HepG2 (cell line): ENCODE measurements around the gene TBC1D1. TPM values are rescaled to one million over a fixed set of nuclear protein-coding genes. Genes with fewer than 3 reads are reported as not detected.

Source experiments
- ATAC-seq: fragments of 200-7000 bp; cut with Tn5 transposase; 3 replicates; pipeline ENCODE4 v1.9.1; 2020; ENCODE audit warnings: mild to moderate bottlenecking, moderate library complexity
- BruUV-seq: library from RNA; stranded (reverse); fragments of 400-500 nt; replicated peaks from 2 replicates; lab custom pipeline; 2021; lab: Mats Ljungman, UMichigan
- CTCF ChIA-PET: fragments of 300-600 bp; formaldehyde crosslinking; extraction: SDS; loops from one replicate; lab custom pipeline; 2021; ENCODE audit warnings: low total read pairs, inconsistent platforms, low intra/inter-chr PET ratio; lab: Yijun Ruan, JAX
- POLR2A ChIA-PET: fragments of 350-600 bp; sonication (Branson Sonifier 250); formaldehyde crosslinking; loops from one replicate; lab custom pipeline; 2020; ENCODE audit warnings: antibody characterized with exemption, inconsistent platforms; lab: Yijun Ruan, JAX
- DNase-seq: peaks from one replicate; pipeline ENCODE4 v3.0.0-alpha.2; 2015; ENCODE audit warnings: low spot score
- FAIRE-seq: peaks from 3 replicates; lab custom pipeline; 2011; peaks lifted over from hg19 to GRCh38; lab: Jason Lieb, UNC
- H2AFZ ChIP-seq: one replicate; pipeline ENCODE4 v1.6.1; 2011; ENCODE audit warnings: low read length, inconsistent platforms
- H3K27ac ChIP-seq: fragments of 300-600 bp; 3 replicates; pipeline ENCODE4 v1.8.0; 2011; ENCODE audit warnings: mixed run types, mild to moderate bottlenecking, mixed read lengths, low read length, inconsistent platforms; ENCODE audit not compliant: insufficient read depth; ENCODE audit errors: extremely low read length
- H3K27me3 ChIP-seq, 2 experiments: fragments of 200-600 bp in 1 of 2; 2 replicates in 1 of 2; 3 replicates in 1 of 2; pipeline versions ENCODE4 v1.6.0 to v1.8.0; 2011; ENCODE audit warnings: low read length in 2 of 2, mild to moderate bottlenecking in 2 of 2, moderate library complexity in 2 of 2, inconsistent platforms in 1 of 2; ENCODE audit not compliant: insufficient read depth in 2 of 2, control insufficient read depth in 1 of 2
- H3K36me3 ChIP-seq, 2 experiments: fragments of 200-600 bp in 1 of 2; replicated peaks in 1 of 2; 2 replicates in 1 of 2; 3 replicates in 1 of 2; pipeline versions ENCODE4 v1.5.1 to v1.8.0; 2011; ENCODE audit warnings: low read length in 2 of 2, inconsistent platforms in 1 of 2; ENCODE audit not compliant: insufficient read depth in 2 of 2, control insufficient read depth in 1 of 2
- H3K4me1 ChIP-seq: 2 replicates; pipeline ENCODE4 v1.5.1; 2012; ENCODE audit warnings: low read length, inconsistent platforms; ENCODE audit not compliant: insufficient read depth
- H3K4me2 ChIP-seq: 2 replicates; pipeline ENCODE4 v1.6.0; 2011; ENCODE audit warnings: low read depth, low read length, inconsistent platforms
- H3K4me3 ChIP-seq, 3 experiments: fragments of 200-600 bp in 1 of 3; sonication (generic), shearing (Covaris generic) in 1 of 3; replicated peaks in 1 of 3; 2 replicates each; pipeline ENCODE4 v1.5.1; 2011 to 2016; ENCODE audit warnings: low read length in 3 of 3, inconsistent platforms in 2 of 3, low read depth in 2 of 3, mild to moderate bottlenecking in 2 of 3, control low read depth in 1 of 3, mixed read lengths in 1 of 3; ENCODE audit not compliant: insufficient read depth in 1 of 3
- H3K79me2 ChIP-seq: one replicate; pipeline ENCODE4 v1.6.1; 2011; ENCODE audit warnings: low read length, inconsistent platforms; ENCODE audit not compliant: insufficient read depth
- H3K9ac ChIP-seq: 2 replicates; pipeline ENCODE4 v1.6.0; 2011; ENCODE audit warnings: mild to moderate bottlenecking, low read depth, low read length, inconsistent platforms; ENCODE audit not compliant: insufficient read depth
- H3K9me3 ChIP-seq: 2 replicates; pipeline ENCODE4 v1.5.1; 2012; ENCODE audit warnings: mild to moderate bottlenecking, low read length
- H4K20me1 ChIP-seq: 2 replicates; pipeline ENCODE4 v1.6.0; 2011; ENCODE audit warnings: inconsistent platforms, mild to moderate bottlenecking, low read length, moderate library complexity; ENCODE audit not compliant: insufficient read depth
- SNAPC4 ChIP-seq: sonication (generic); formaldehyde crosslinking; IDR thresholded peaks from 2 replicates; pipeline ENCODE4 v1.4.0; 2020; ENCODE audit warnings: mild to moderate bottlenecking, missing genetic modification reagents
- ZNF354B ChIP-seq: sonication (generic); formaldehyde crosslinking; IDR thresholded peaks from 2 replicates; pipeline ENCODE4 v1.8.0; 2022; ENCODE audit warnings: mild to moderate bottlenecking, missing genetic modification reagents
- ZNF891 ChIP-seq: sonication (generic); formaldehyde crosslinking; IDR thresholded peaks from 2 replicates; pipeline ENCODE4 v1.5.0; 2020; ENCODE audit warnings: mild to moderate bottlenecking, missing genetic modification reagents
- ZZZ3 ChIP-seq: sonication (generic); formaldehyde crosslinking; IDR thresholded peaks from 2 replicates; pipeline ENCODE4 v1.4.0; 2020; ENCODE audit warnings: missing genetic modification reagents, mild to moderate bottlenecking, borderline replicate concordance
- WGBS: methylation state at CpG from one replicate; pipeline ENCODE4 v1.1.6; 2017; ENCODE audit warnings: low lambda C conversion rate; 5-methylcytosine and 5-hydroxymethylcytosine counted together
- in situ Hi-C: cut with HindIII; loops from 2 replicates; pipeline ENCODE4 v1.10.0; 2017; ENCODE audit warnings: low pct_unique_long_range_greater_than_20kb; ENCODE audit not compliant: extremely low pct_ligation_motif_present
- intact Hi-C: fragments of 100-400 bp; cut with micrococcal nuclease; formaldehyde crosslinking; loops from one replicate; pipeline ENCODE4 v1.10.0; 2022; ENCODE audit not compliant: unreplicated experiment
- polyA plus RNA-seq, 8 experiments: library from polyadenylated mRNA; depleted of rRNA in 3 of 8; stranded (reverse) in 7 of 8; unstranded in 1 of 8; fragments of >200 nt; fragmentation: Illumina TruSeq in 4 of 8; extraction: Trizol in 4 of 8; gene quantifications; 2 replicates each; pipeline versions ENCODE4 v1.2.1 to v1.2.3, GENCODE V29; 2011 to 2016; ENCODE audit warnings: low read depth in 4 of 8, missing spikeins in 1 of 8, mixed read lengths in 1 of 8; ENCODE audit not compliant: insufficient read depth in 1 of 8
- total RNA-seq, 5 experiments: library from RNA; depleted of rRNA; stranded (reverse); fragments of >200 nt; fragmentation: Illumina TruSeq; extraction: Trizol; gene quantifications; 2 replicates each; pipeline ENCODE4 v1.2.3, GENCODE V29; 2016; ENCODE audit warnings: low read depth in 1 of 5

Gene TBC1D1
- total and polyA plus RNA-seq, 2 of the 13 experiments (the other 11 are each of a cell fraction or from before 2014, with no cell fraction given), result 37.3 to 62.8 TPM

- H3K36me3 ChIP-seq, result no peaks in the 10 kb centered on the region
- H3K9ac ChIP-seq, result no peak overlapping the region
- CTCF ChIA-PET, result no interaction called here
- WGBS, result 96% methylated on average over 8 of the region's 8 CpGs
- TF ChIP-seq ZZZ3 (CRISPR knock-in tag) (no peak), ZNF891 (CRISPR knock-in tag) (no peak), ZNF354B (CRISPR knock-in tag) (no peak), SNAPC4 (CRISPR knock-in tag) (no peak)
- H3K4me2 ChIP-seq, result no peak overlapping the region
- no peaks in the 10 kb centered on the region for H4K20me1 ChIP-seq
- no peak overlapping the region for H3K27ac ChIP-seq
- ATAC-seq, result no peak
- intact Hi-C loops (no loop called here), in situ Hi-C loops (no loop called here)
- H2AFZ ChIP-seq, result no peak overlapping the region
- no peak overlapping the region for H3K4me3 ChIP-seq
- H3K27me3 ChIP-seq, result no peaks in the 10 kb centered on the region
- no peak for DNase-seq
- no TSS peak for BruUV-seq
- no peak for FAIRE-seq
- H3K4me1 ChIP-seq, result peaks cover 30% of the 10 kb centered on the region
- POLR2A ChIA-PET, result no interaction called here
- peaks cover 5% of the 10 kb centered on the region for H3K79me2 ChIP-seq
- H3K9me3 ChIP-seq, result no peaks in the 10 kb centered on the region
Measured at GRCh38 chr4:37991623-37992410, 100.9 kb downstream of the TBC1D1 start.
